Stimulated activated CD8-positive, alpha-beta memory T cell treated with anti-CD3 and anti-CD28 coated beads, Interleukin-15, amount 100 ng/mL, for 48 hours (primary cell): ENCODE results near the gene ILRUN.
A peak's percentile ranks its signal among the peaks of the same experiment; 100 is the strongest.
"Not testable (repeated sequence)": the region's sequence is repeated elsewhere in the genome, so short reads cannot be mapped to it uniquely, and the experiment has no call there.

ENCODE experiments used
- DNase-seq, 2 donors: peaks; one replicate each; pipeline ENCODE4 v3.0.0-alpha.2; 2020; ENCODE audit warnings: low read depth in 2 of 2

ILRUN gene

GRCh38 chr6:34697544-34697836 lies 923 bp upstream of the ILRUN start:
- no peak for DNase-seq

- peak in 1 of 2 donors; percentile 6 for DNase-seq
Measured at GRCh38 chr6:34696189-34696738, 303 bp downstream of the ILRUN start.

GRCh38 chr6:34695729-34696188 lies 808 bp downstream of the ILRUN start:
- DNase-seq, result no peak

GRCh38 chr6:34692280-34692679 lies 4.3 kb downstream of the ILRUN start:
- no peak for DNase-seq

GRCh38 chr6:34689742-34690141 lies 6.8 kb downstream of the ILRUN start:
- no peak for DNase-seq

GRCh38 chr6:34688956-34689355 lies 7.6 kb downstream of the ILRUN start:
- no peak for DNase-seq

GRCh38 chr6:34684919-34685318 lies 11.6 kb downstream of the ILRUN start:
- DNase-seq, result no peak

GRCh38 chr6:34684364-34684763 lies 12.2 kb downstream of the ILRUN start:
- no peak for DNase-seq

GRCh38 chr6:34680802-34681515 lies 15.6 kb downstream of the ILRUN start:
- DNase-seq, result no peak

- not testable (repeated sequence) for DNase-seq
Measured at GRCh38 chr6:34680313-34680712, 16.3 kb downstream of the ILRUN start.

- no peak for DNase-seq
Measured at GRCh38 chr6:34679552-34680253, 16.9 kb downstream of the ILRUN start.

GRCh38 chr6:34676140-34676539 lies 20.4 kb downstream of the ILRUN start:
- no peak for DNase-seq

- not testable (repeated sequence) for DNase-seq
Measured at GRCh38 chr6:34674930-34675329, 21.6 kb downstream of the ILRUN start.

- no peak for DNase-seq
Measured at GRCh38 chr6:34674268-34674639, 22.3 kb downstream of the ILRUN start.

GRCh38 chr6:34673064-34673463 lies 23.5 kb downstream of the ILRUN start:
- no peak for DNase-seq

- DNase-seq, result no peak
Measured at GRCh38 chr6:34672657-34673043, 23.9 kb downstream of the ILRUN start.

- DNase-seq, result peak; percentile 67 to 68
Measured at GRCh38 chr6:34671801-34672656, 24.5 kb downstream of the ILRUN start.

GRCh38 chr6:34671367-34671766 lies 25.2 kb downstream of the ILRUN start:
- no peak for DNase-seq

GRCh38 chr6:34668799-34669198 lies 27.8 kb downstream of the ILRUN start:
- DNase-seq, result not testable (repeated sequence)

- DNase-seq, result no peak
Measured at GRCh38 chr6:34667481-34668238, 28.9 kb downstream of the ILRUN start.

GRCh38 chr6:34665019-34665418 lies 31.5 kb downstream of the ILRUN start:
- no peak for DNase-seq
